Tibial nerve (tissue), 4 donors: ENCODE measurements around the gene USP9X. TPM values are rescaled to one million over a fixed set of nuclear protein-coding genes. Genes with fewer than 3 reads are reported as not detected.
"Not testable (repeated sequence)": the region's sequence is repeated elsewhere in the genome, so short reads cannot be mapped to it uniquely, and the experiment has no call there.

Experiments
- DNase-seq, 2 donors: peaks; one replicate each; pipeline ENCODE4 v3.0.0-alpha.2; 2019; ENCODE audit warnings: low spot score in 2 of 2
- H3K27ac ChIP-seq, 4 donors: fragments of 200-600 bp; sonication (generic) in 3 of 4; one replicate each; pipeline ENCODE4 v1.5.1; 2017 to 2019; ENCODE audit warnings: mild to moderate bottlenecking in 1 of 4
- H3K27me3 ChIP-seq, 2 donors: fragments of 200-600 bp; sonication (generic) in 1 of 2; one replicate each; pipeline versions ENCODE4 v1.5.1 to v1.6.0; 2017 to 2019
- H3K36me3 ChIP-seq, 3 donors: fragments of 200-600 bp; sonication (generic); one replicate each; pipeline ENCODE4 v1.5.1; 2018 to 2019
- H3K4me1 ChIP-seq, 4 donors: fragments of 200-600 bp; sonication (generic) in 3 of 4; one replicate each; pipeline ENCODE4 v1.5.1; 2017 to 2019
- H3K4me3 ChIP-seq, 4 donors: fragments of 200-600 bp; sonication (generic) in 3 of 4; one replicate each; pipeline ENCODE4 v1.5.1; 2017 to 2019; ENCODE audit warnings: mild to moderate bottlenecking in 1 of 4, moderate library complexity in 1 of 4
- H3K9me3 ChIP-seq, 4 donors: fragments of 200-600 bp; sonication (generic) in 3 of 4; one replicate each; pipeline ENCODE4 v1.5.1; 2017 to 2019
- EP300 ChIP-seq, 2 donors: sonication (generic); formaldehyde crosslinking; IDR thresholded peaks; one replicate each; pipeline ENCODE4 v1.6.1; 2017; ENCODE audit warnings: antibody characterized with exemption in 2 of 2, mild to moderate bottlenecking in 1 of 2
- POLR2A ChIP-seq, 2 donors: fragments of 450-650 bp; IDR thresholded peaks; one replicate each; pipeline ENCODE4 v1.6.1; 2017; ENCODE audit warnings: antibody characterized with exemption in 2 of 2, mild to moderate bottlenecking in 2 of 2, moderate library complexity in 2 of 2
- WGBS, 2 donors: methylation state at CpG; one replicate each; pipeline ENCODE4 v1.1.5; 2018; 5-methylcytosine and 5-hydroxymethylcytosine counted together
- total RNA-seq, 4 donors: library from RNA; depleted of rRNA; stranded (reverse); fragments of >200 nt; gene quantifications; one replicate each; pipeline ENCODE4 v1.1.0, GENCODE V29; 2016
- TF ChIP-seq, protein P1 (sequence below), 5 experiments: fragments of 200-600 bp in 3 of 5; fragments of 450-650 bp in 2 of 5; sonication (generic) in 3 of 5; IDR thresholded peaks; one replicate each; pipeline ENCODE4 v1.5.1; 2016 to 2019; ENCODE audit warnings: antibody characterized with exemption in 5 of 5, mild to moderate bottlenecking in 3 of 5, moderate library complexity in 2 of 5

Gene USP9X
- total RNA-seq, 4 donors from 2014 or later, result 83.1 to 101 (median 97.2) TPM

DNA sequence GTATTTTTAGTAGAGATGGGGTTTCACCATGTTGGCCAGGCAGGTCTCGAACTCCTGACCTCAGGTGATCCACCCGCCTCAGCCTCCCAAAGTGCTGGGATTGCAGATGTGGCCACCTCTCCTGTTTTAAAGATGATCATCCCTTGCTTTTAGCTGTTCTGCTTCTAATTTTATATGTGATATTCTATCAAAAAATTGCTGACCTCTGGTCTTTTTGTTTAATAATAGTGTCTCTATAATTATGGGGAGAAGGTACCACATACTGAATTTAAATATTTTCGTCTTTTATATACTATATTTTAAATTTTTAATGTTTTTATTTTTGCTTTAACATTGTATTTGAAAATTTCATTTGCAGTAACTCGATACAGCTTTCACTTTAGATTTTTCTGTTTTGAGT lies 15.6 kb downstream of the USP9X start:
- no peak for TF ChIP-seq EP300 (IDR thresholded peaks at IDR 0.05)
- TF ChIP-seq POLR2A (IDR thresholded peaks at IDR 0.05), result no peak
- TF ChIP-seq, protein P1, sequence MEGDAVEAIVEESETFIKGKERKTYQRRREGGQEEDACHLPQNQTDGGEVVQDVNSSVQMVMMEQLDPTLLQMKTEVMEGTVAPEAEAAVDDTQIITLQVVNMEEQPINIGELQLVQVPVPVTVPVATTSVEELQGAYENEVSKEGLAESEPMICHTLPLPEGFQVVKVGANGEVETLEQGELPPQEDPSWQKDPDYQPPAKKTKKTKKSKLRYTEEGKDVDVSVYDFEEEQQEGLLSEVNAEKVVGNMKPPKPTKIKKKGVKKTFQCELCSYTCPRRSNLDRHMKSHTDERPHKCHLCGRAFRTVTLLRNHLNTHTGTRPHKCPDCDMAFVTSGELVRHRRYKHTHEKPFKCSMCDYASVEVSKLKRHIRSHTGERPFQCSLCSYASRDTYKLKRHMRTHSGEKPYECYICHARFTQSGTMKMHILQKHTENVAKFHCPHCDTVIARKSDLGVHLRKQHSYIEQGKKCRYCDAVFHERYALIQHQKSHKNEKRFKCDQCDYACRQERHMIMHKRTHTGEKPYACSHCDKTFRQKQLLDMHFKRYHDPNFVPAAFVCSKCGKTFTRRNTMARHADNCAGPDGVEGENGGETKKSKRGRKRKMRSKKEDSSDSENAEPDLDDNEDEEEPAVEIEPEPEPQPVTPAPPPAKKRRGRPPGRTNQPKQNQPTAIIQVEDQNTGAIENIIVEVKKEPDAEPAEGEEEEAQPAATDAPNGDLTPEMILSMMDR (IDR thresholded peaks at IDR 0.05), result no peak
- no peak overlapping the region for H3K4me3 ChIP-seq
- DNase-seq, result no peak
- H3K4me1 ChIP-seq, result peaks cover 0 to 22% (median 0%) of the 10 kb centered on the region in 4 donors
- no peaks in the 10 kb centered on the region for H3K9me3 ChIP-seq
- H3K27ac ChIP-seq, result no peak overlapping the region
- H3K27me3 ChIP-seq, result no peaks in the 10 kb centered on the region
- no peaks in the 10 kb centered on the region for H3K36me3 ChIP-seq
- 93 to 95% methylated on average over 4 of the region's 4 CpGs for WGBS, 2 donors

- Histone ChIP-seq H3K4me3 (no peak overlapping the region), H3K27ac (no peak overlapping the region), H3K27me3 (no peaks in the 10 kb centered on the region), H3K36me3 (no peaks in the 10 kb centered on the region), H3K4me1 (peaks cover 0 to 27% (median 3%) of the 10 kb centered on the region in 4 donors), H3K9me3 (no peaks in the 10 kb centered on the region)
- WGBS, 2 donors, result 73 to 88% methylated on average over 2 of the region's 2 CpGs
- TF ChIP-seq EP300 (IDR thresholded peaks at IDR 0.05), result no peak
- TF ChIP-seq, protein P1 (IDR thresholded peaks at IDR 0.05), result no peak
- no peak for TF ChIP-seq POLR2A (IDR thresholded peaks at IDR 0.05)
- DNase-seq, result no peak
Measured at GRCh38 chrX:41105005-41105404, 19.8 kb downstream of the USP9X start.

- WGBS, 2 donors, result 78 to 87% methylated on average over 3 of the region's 3 CpGs
- DNase-seq, H3K4me3 ChIP-seq, H3K27me3 ChIP-seq, H3K9me3 ChIP-seq, H3K27ac ChIP-seq, H3K36me3 ChIP-seq: not testable (repeated sequence)
- peaks cover 0 to 30% (median 3%) of the 10 kb centered on the region in 4 donors for H3K4me1 ChIP-seq
Measured at GRCh38 chrX:41106257-41106656, 21.0 kb downstream of the USP9X start.

DNA sequence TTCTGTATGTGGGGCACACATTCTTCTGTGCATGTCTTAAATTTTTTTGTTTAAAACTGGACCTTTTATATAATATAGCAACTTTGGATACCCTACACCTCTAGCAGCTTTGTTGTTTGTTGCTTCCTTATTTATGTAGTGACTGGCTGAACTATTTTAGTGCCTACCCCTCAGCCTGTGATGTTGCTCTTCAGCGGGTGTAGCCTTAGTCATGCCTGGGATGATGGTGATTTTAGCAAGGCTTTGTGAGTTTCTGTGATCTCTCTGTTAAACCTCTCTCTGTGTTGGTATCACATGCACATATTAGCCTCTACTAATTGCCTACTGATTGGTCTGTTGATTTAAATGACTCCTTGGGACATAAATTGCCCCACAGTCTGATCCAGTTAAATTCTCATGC lies 22.8 kb downstream of the USP9X start:
- WGBS, 2 donors, result 25 to 62% methylated on average over 1 of the region's 1 CpG
- no peaks in the 10 kb centered on the region for H3K9me3 ChIP-seq
- no peak for TF ChIP-seq POLR2A (IDR thresholded peaks at IDR 0.05)
- TF ChIP-seq, protein P1 (IDR thresholded peaks at IDR 0.05), result no peak
- no peak for TF ChIP-seq EP300 (IDR thresholded peaks at IDR 0.05)
- no peaks in the 10 kb centered on the region for H3K27me3 ChIP-seq
- peaks cover 0 to 41% (median 3%) of the 10 kb centered on the region in 4 donors for H3K4me1 ChIP-seq
- no peak for DNase-seq
- peak overlapping the region in 1 of 4 donors; percentile 16 for H3K27ac ChIP-seq
- no peaks in the 10 kb centered on the region for H3K36me3 ChIP-seq
- no peak overlapping the region for H3K4me3 ChIP-seq

GRCh38 chrX:41108463-41109205 lies 23.4 kb downstream of the USP9X start:
- TF ChIP-seq EP300 (IDR thresholded peaks at IDR 0.05), result no peak
- TF ChIP-seq, protein P1 (IDR thresholded peaks at IDR 0.05), result no peak
- TF ChIP-seq POLR2A (IDR thresholded peaks at IDR 0.05), result no peak
- Histone ChIP-seq H3K27ac (peak overlapping the region in 1 of 4 donors; percentile 16), H3K4me1 (peaks cover 0 to 44% (median 3%) of the 10 kb centered on the region in 4 donors), H3K36me3 (no peaks in the 10 kb centered on the region), H3K9me3 (no peaks in the 10 kb centered on the region), H3K4me3 (no peak overlapping the region), H3K27me3 (no peaks in the 10 kb centered on the region)
- 47 to 72% methylated on average over 4 to 5 of the region's 5 CpGs for WGBS, 2 donors
- DNase-seq, result no peak
